Stimulated activated CD8-positive, alpha-beta memory T cell treated with anti-CD3 and anti-CD28 coated beads, Interleukin-15, amount 100 ng/mL, for 24 hours (primary cell): ENCODE data around the gene CTDNEP1.

ENCODE experiments used
- DNase-seq: peaks from one replicate; pipeline ENCODE4 v3.0.0-alpha.2; 2020; ENCODE audit warnings: low read depth

Gene CTDNEP1

DNA sequence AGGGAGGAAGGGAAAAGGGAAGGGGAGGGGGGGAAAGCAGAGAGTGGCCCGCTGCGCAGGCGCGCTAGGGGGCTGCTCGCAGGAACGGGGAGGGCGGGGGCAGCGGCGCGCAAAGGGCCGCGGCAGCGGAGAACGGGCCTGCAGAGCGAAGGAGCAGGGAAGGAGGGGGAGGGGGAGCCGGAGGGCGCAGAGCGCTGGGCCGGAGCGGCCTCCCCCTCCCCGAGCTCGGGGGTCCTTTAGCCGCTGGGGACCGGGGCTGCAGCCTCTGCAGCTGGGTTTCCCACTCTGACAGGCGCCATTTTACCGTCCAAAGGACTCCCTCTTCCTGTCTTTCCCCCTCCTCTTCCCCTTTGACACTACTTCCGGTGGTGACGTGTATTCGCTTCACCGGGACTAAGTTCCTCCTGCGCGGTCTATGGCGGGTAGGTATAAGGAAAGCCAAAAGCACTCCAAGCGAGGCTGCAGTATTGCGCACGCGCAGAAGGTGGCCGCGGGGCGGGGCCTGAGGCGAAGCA, at the start of gene CTDNEP1:
Gene CTDNEP1, minus strand, starts transcription at position 74 of the 515 bp plus-strand sequence. CDS start 438 bp downstream, outside the sequence.
- DNase-seq = peak; percentile 100

DNA sequence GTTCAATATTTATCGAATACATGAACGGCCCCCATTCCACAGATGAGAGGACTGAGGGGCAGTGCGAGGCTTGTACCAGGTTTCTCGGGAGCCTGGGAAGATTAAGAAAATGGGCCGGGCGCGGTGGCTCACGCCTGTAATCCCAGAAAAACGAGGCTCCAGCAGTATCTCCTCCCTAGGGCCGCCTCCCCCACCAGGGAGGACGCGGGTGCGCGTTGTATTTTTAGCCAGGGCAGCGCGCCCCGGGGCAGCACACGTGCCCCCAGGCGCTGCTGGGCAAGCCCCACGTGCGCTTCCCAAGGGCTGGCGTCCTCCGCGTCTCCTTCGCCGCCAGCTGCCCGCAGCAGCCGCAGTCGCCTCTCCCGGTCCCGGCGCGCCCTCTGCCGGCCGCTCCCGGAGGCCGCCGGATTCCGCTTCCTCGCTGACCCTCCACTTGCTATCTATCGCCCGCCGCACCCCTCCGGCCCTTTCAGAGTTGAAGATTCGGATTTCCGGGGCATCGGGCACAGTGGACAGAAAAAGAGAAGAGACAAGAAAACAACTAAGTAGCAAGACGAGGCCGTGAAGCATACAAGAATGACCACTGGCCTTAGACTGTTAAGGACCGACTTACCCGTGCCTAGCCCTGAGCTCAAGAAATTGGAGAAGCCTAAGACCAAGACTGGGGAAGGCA, 44.8 kb upstream of the CTDNEP1 start:
- peak; percentile 59 for DNase-seq

DNA sequence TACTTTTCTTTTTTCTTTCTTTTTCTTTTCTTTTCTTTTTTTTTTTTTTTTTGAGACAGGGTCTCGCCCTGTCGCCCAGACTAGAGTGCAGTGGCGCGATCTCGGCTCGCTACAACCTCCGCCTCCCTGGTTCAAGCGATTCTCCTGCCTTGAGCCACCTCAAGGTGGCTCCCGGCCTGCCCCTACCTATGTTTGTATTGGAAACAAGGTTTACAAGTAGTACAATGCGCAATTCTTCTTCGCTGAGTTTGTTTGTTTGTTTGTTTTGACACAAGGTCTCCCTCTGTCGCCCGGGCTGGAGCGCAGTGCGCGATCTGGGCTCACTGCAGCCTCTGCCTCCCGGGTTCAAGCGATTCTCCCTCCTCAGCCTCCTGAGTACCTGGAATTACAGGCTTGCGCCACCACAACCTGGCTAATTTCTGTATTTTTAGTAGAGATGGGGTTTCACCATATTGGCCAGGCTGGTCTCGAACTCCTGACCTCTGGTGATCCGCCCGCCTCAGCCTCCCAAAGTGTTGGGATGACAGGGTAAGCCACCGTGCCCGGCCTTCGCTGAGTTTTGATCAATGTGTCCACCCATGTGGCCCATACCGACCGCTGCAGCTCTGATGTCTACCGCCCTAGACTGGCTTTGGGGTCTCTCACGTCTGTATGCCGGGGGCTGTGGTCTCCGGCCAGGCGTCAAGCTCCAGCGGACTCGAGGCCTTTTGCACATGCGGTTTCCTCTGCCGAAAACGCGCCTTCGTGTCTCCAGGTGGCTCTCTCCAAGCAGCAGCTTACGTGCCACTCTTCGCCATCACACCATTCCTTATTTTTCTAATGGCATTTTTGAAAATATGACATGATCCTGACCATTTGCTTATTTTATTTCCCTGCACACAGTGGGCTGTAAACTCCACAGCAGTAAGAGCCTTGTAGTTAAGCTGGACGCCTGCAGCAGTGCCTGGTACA, 44.0 kb upstream of the CTDNEP1 start:
- no peak for DNase-seq

DNA sequence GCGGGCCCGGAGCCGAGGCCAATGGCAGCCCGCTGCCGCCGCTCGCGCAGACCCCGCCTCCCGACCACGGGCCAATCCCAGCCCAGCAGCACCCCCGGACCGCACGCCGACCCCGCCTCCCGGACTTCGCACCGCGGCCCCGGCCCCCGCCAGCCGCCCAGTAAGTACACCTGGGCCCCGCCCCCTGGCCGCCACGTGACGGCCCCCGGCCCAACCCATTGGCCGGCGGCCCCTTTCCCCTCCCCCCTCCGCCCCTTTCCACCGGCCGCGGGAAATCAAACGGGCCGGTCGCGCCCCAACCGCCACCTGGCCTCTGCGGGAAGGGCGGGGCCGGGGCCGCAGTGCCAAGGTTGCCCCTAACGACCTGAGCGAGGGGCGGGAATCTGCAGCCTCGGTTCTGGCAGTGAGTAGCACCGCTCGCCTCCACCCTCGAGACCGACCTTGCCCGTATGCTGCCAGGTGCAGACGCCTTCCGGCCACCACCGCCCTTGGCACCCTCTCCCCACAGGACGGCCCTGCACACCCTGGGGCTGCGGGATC, 43.1 kb upstream of the CTDNEP1 start, which contains the start of gene YBX2:
Gene YBX2, minus strand, starts transcription at position 26 of the 540 bp plus-strand sequence. CDS start 139 bp downstream, outside the sequence.
- DNase-seq = peak; percentile 44

DNA sequence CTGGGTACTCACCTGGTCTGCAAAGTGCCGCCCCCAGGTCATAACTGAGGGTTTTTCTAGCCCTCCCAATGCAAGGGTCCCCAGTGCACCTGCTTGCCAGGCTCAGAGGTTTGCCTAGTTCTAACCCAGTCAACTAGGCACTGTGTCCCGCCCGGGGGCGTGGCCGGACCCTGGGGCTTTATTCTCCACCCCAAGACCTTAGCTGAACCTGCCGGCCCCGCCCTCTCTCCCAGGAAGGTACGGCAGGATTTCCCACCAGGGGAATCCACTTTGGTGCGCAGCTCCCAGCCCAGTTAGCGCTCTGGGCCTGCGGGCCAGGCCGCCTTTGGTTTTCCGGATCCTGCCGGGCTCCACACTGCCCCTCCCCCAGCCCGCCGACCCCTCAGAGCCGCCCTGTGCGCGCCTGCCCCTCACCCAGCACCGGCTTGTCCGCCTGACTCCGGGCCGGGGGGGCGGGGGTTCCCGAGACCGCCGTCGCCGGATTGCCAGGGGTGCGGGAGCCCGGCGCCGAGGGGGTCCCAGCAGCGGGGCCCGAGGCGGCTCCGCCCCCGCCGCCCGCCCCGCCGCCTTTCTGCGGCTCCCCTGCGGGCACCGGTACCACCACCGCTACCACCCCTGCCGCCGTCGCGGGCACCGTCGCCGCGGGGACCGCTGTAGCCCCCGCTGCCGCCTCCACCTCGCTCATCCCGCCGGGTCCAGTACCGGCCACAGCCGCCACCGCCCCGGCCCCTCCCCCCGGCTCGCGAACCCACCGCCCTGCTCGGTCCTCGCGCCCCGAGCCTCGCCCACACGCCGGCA, 42.5 kb upstream of the CTDNEP1 start:
- no peak for DNase-seq

DNA sequence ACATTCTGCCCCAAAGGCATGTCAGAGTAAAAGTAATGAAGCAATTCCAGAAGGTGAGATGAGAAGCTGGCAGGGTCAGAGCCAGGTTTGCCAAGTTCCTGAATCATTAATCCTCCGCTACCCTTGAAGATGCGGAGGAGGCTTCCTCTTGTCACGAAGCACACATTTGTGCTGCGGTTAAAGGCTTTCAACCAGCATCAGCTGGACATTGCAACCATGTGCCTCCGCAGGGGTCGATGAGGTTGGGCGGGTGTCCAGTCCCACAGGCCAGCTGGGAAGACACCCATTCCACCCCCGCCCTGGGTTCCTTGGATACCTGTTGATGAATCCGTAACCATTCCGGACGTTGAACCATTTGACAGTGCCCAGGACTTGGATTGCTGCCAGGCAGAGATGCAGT, 41.6 kb upstream of the CTDNEP1 start:
- no peak for DNase-seq

DNA sequence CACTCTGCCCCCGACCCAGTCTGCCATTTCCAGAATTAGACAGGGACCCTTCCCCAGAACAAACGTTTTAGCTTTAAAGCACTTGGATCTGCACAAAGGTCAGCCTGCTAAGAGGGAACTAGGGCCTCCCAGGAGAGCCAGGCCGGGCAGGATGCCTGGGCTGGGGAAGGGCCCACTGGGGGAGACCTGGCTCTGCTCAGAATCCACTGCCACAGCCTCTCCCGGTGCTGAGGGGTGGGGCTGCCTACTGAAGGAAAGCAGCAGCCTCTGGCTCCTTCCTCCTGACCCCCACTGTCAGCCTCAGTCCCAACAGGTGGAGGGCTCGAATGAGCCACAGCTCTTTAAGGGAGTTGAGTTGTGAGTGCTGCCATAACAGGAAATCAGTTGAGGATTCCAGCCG, 41.2 kb upstream of the CTDNEP1 start:
- no peak for DNase-seq

DNA sequence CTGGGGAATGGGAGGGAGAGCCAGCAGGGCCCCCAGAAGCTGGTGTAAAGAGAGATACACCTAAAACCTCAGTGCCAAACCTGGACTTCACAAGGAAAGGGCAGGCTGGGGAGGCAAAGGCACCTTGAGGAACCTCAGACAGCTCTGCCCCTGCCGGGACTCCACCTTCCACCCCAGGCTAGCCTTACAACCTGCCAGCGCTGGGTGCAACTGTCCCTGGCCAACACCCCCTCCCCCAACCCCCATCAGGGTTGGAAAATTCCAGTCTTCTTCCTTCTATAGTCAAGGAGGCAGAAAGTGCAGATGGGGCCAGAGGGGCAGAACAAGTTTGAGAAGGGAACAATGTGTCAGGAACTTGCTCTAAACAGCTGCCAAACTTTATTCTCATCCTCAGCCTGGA, 40.7 kb upstream of the CTDNEP1 start:
- DNase-seq = no peak

DNA sequence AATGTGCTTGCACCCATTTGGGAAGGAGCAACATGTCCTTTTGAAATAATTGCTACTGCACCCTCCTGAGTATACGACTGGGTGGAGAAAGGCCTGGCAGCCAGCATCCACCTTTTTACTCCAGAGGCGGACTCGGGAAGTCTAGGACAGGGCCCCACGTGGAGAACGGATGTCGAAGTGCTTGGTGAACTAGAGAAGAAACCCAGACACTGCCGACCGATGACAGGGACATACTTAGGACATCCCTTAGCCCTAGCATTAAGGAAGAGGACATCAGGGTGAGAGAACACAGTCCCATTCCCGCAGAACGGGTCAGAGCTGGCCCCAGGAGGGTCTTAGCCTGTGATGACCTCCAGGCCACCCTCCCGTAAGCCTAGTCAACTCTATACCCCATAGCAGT, 39.2 kb upstream of the CTDNEP1 start:
- DNase-seq = no peak

DNA sequence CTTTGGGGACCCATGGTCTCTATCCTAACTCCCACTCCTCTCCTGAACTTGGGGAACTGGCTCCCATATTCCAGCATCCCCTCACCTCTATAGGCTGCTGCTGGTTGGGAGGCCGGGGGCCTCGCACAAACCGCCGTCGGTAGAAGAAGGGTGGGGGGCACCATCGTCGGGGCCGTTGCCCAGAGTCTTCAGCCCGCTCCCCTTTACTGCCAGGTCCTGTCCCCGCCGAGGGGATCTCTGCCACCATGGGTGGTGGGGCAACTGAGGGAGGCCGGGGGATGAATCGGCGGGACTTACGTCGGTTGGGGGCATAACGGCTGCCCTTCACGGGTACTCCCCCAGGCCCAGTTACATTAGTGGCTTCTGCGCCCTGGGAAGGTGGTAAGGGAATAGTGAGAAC, 38.6 kb upstream of the CTDNEP1 start:
- no peak for DNase-seq

DNA sequence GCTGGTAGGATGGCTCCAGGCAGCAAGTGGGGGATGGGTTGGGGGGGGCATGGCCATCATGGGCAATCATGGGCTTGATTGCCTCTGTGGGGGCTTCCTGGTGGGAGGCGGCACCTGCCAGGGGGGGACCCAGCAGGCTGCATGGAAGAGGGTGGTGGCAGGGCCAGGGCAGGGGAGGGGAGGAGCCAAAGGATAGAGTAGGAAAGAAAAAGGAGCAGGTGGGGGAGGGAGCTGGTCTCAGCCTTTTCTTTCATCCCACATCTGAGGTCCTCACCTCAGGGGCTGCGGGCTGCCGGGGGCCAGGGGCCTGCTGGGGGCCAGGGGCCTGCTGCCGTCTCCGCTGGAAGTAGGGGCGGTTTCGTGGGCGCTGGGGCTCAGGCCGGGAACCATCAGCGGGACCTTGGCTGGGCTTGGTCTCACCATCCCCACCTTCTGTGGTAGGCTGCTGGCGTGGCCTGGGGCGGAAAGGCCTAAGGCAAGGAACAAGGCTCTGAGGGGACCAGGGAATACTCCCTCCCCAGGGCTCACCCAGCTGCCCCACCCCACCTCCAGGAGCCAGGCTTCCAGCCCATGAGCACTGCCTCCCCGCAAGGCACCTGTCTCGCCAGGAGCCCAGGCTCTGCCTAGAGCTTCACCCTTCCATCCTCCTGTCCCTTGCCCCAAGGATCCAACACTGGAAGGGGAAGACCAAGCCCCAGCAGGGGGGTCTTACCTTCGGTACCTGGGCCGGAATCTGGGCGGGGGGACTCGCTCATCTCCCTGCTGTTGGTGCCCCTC, 37.9 kb upstream of the CTDNEP1 start:
- DNase-seq = no peak

DNA sequence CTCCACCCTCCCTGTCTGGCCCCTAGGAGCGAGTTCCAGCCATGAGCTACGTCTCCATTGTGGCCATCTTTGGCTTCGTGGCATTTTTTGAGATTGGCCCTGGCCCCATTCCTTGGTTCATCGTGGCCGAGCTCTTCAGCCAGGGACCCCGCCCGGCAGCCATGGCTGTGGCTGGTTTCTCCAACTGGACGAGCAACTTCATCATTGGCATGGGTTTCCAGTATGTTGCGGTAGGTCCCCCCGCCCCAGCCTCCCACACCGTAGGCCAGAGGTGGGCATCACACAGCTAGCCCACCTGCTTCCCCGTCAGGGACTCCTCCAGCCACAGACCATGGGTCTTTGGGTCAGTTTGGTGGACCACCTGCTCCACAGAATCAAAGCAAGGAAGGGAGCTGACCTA, 34.1 kb upstream of the CTDNEP1 start:
- DNase-seq = no peak

DNA sequence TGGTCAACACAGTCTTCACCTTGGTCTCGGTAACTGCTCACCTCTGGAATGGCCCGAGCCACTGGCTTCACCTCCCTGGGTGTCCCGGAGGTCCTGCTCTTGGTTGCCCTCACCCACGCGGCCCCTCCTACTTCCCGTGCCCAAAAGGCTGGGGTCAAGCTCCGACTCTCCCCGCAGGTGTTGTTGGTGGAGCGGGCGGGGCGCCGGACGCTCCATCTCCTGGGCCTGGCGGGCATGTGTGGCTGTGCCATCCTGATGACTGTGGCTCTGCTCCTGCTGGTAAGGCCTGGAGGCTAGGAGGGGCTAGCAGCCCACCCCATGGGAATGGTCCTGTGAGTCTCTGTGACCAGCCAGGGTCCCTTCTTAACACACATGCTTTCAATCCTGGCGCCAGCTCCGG, 33.4 kb upstream of the CTDNEP1 start:
- DNase-seq = no peak

DNA sequence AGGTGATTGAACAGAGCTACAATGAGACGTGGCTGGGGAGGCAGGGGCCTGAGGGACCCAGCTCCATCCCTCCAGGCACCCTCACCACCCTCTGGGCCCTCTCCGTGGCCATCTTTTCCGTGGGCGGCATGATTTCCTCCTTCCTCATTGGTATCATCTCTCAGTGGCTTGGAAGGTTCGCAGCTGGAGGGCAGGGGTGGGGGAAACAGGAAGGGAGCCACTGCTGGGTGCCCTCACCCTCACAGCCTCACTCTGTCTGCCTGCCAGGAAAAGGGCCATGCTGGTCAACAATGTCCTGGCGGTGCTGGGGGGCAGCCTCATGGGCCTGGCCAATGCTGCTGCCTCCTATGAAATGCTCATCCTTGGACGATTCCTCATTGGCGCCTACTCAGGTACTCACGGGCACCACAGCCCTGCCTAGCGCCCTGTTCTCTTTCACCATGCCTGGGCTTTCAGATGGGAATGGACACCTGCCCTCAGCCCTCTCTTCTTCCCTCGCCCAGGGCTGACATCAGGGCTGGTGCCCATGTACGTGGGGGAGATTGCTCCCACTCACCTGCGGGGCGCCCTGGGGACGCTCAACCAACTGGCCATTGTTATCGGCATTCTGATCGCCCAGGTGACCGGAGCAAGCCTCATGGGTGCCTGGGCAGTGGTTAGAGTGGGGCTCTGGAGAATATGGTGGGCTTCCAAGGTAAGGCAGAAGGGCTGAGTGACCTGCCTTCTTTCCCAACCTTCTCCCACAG, 32.1 kb upstream of the CTDNEP1 start:
- no peak for DNase-seq

DNA sequence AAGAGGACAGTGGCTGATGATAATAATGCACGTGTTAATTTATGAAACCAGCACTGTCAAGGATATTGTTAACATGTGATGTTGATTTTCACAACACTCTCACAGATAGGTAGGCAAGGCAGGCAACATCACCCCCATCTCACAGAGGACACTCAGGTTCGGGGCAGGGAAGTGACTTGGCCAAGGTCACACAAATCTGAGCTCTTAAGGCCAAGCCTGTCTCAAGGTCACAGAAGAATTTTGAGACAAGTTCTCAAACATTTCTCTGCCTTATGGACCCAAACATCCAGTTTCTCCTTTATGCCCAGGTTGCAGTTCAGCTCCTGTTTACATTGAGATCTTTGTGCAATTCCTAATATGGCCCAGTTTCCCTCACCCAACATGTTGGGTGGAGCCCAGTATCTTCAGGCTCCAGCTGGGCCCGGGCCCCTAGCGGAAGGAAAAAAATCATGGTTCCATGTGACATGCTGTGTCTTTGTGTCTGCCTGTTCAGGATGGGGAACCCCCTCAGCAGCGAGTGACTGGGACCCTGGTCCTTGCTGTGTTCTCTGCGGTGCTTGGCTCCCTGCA, 31.3 kb upstream of the CTDNEP1 start:
- DNase-seq = no peak

DNA sequence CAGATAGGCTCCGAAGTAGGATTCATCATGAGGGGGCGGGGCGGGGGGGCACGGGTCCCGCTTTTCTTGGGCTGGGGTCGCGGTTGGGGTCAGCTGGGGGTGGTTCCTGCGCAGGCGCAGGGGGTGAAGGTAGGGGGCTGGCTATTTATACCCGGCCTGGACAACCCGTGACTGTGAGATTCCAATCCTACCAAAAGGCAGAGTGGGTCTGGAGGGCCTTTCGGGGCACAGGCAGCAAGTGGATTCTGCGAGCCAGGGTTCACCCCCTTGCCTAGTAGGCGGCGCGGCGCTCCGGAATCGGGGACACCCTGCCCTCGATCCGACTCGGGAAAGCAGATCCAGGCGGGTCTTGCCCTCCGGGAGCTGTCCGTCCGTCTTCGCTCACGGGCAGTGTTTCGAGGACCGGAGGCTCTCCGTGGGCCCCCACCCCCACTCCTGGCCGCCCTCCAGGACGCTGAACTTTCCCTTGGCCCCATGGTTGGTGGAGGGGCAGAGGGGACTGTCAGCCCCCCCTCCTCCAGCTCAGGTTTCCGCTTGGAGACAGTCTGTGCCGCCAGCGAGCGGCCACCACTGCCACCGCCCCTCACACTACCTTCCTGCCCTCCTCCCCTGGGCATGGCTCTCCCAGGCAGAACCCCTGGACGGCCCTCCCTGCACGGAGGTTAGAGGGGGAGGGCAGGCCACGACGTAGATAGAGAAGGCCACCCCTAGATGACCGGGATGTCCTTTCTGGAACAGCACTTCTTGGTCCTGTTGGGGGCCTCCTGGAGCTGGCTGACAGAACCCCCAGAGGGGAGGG, 30.6 kb upstream of the CTDNEP1 start:
- DNase-seq = no peak

DNA sequence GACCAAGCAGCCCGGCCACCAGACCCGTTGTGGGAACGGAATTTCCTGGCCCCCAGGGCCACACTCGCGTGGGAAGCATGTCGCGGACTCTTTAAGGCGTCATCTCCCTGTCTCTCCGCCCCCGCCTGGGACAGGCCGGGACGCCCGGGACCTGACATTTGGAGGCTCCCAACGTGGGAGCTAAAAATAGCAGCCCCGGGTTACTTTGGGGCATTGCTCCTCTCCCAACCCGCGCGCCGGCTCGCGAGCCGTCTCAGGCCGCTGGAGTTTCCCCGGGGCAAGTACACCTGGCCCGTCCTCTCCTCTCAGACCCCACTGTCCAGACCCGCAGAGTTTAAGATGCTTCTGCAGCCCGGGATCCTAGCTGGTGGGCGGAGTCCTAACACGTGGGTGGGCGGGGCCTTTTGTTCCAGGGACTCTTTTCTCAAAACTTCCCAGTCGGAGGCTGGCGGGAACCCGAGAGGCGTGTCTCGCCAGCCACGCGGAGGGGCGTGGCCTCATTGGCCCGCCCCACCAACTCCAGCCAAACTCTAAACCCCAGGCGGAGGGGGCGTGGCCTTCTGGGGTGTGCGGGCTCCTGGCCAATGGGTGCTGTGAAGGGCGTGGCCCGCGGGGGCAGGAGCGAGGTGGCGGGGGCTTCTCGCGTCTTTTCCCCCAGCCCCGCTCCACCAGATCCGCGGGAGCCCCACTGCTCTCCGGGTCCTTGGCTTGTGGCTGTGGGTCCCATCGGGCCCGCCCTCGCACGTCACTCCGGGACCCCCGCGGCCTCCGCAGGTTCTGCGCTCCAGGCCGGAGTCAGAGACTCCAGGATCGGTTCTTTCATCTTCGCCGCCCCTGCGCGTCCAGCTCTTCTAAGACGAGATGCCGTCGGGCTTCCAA, 29.8 kb upstream of the CTDNEP1 start, which contains the start of gene SLC2A4:
Gene SLC2A4, plus strand, starts transcription at position 645 of the 879 bp plus-strand sequence. Its CDS starts 217 bp downstream, at position 862.
- peak; percentile 77 for DNase-seq

DNA sequence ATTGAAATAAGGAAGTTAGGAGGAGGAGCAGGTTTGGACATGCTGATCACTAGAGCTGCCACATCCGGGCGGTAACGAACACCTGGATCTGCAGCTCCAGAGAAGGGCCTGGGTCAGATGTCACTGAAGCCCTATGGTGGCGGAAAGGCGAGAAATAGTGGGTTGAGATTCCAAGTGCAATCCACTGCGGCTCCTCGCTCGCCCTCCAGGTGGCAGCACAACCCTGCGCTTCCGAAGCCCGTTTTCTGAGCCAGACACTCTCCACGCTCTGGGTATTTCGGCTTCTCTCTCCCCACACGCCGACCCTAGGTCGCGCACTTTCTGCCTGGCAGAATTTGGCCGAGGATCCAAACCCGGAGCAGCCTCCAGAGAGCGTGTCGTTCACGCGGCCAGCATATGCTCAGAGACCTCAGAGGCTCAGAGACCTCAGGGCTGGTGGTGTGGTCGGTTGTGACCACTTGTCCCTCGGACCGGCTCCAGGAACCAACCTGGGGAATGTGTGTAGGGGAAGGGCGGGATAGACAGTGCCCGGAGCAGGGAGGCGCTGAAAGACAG, 29.1 kb upstream of the CTDNEP1 start:
- DNase-seq = peak; percentile 69
